ENCODE measurements around the gene BCL6B.
"Not testable (repeated sequence)": the region's sequence is repeated elsewhere in the genome, so short reads cannot be mapped to it uniquely, and the experiment has no call there.

Gene BCL6B, protein sequence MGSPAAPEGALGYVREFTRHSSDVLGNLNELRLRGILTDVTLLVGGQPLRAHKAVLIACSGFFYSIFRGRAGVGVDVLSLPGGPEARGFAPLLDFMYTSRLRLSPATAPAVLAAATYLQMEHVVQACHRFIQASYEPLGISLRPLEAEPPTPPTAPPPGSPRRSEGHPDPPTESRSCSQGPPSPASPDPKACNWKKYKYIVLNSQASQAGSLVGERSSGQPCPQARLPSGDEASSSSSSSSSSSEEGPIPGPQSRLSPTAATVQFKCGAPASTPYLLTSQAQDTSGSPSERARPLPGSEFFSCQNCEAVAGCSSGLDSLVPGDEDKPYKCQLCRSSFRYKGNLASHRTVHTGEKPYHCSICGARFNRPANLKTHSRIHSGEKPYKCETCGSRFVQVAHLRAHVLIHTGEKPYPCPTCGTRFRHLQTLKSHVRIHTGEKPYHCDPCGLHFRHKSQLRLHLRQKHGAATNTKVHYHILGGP

DNA sequence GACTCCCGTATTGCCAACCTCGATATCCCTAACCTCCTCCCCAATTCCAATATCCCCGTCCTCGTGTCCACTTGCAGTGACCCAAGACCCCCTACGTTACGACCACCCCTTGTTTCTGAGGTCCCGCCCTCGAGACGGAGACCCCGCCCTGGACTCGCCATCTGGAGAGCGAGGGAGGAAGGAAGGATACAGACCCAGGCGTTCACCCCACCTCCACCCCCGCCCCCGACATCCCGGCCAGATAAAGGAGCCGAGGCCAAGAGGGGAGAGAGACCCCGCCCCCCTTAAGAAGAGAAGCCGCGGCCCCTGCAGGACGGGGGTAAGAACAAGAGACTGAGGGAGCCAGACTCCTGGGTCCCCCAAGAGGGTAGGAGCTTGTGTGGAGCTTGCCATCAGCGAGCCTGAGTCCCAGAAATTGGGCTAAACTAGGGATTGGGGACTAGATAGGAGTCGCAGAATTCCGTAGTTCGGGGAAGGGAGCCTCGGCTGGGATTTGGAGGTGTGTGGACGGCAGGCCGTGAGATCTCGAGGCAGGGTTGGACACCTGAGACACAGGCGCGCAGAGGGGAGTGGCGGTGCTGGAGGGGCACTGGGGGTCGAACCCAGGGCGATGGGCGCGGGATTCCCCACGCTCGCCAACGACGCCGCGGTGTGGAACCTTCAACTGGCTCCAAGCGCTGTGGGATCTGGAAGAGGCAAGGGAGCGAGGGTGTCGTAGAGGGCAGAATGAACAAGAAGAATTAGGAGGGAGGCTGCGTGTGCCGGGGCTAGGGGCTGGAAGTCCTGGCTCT is at the start of gene BCL6B:
BCL6B (plus strand) TSS at position 270 of the 791 bp plus-strand sequence. CDS start 622 bp downstream, outside the sequence.
- TF ChIP-seq, protein P1, sequence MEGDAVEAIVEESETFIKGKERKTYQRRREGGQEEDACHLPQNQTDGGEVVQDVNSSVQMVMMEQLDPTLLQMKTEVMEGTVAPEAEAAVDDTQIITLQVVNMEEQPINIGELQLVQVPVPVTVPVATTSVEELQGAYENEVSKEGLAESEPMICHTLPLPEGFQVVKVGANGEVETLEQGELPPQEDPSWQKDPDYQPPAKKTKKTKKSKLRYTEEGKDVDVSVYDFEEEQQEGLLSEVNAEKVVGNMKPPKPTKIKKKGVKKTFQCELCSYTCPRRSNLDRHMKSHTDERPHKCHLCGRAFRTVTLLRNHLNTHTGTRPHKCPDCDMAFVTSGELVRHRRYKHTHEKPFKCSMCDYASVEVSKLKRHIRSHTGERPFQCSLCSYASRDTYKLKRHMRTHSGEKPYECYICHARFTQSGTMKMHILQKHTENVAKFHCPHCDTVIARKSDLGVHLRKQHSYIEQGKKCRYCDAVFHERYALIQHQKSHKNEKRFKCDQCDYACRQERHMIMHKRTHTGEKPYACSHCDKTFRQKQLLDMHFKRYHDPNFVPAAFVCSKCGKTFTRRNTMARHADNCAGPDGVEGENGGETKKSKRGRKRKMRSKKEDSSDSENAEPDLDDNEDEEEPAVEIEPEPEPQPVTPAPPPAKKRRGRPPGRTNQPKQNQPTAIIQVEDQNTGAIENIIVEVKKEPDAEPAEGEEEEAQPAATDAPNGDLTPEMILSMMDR (IDR thresholded peaks at IDR 0.05; ENCODE audit: low read depth, low read length): no peak

GRCh38 chr17:6979440-6979839 is 43.4 kb upstream of the BCL6B start:
- DNase-seq (ENCODE audit: extremely low read depth, low read depth): not testable (repeated sequence)

More for the DNA sequence above, at the start of gene BCL6B:
- no peak for DNase-seq (ENCODE audit: extremely low read depth, low read depth)

DNA sequence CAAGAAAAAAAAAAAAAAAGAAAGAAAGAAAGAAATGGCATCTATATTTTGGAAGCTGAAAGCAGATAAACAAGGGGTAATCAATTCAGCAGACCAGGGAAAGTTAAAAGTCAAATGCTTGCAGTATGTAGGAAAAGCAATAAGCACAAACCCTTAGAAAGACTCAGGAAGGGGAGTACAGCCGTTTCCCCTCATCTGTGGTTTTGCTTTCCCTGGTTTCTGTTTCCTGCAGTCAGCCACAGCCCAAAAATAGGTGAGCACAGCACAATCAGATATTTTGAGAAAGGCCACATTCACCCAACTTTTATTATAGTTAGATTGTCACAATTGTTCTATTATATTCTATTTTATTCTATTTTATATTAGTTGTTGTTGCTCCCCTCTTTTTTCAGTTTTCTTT is 41.4 kb upstream of the BCL6B start:
- DNase-seq (ENCODE audit: extremely low read depth, low read depth): no peak
- TF ChIP-seq, protein P1 (IDR thresholded peaks at IDR 0.05; ENCODE audit: low read depth, low read length): no peak

GRCh38 chr17:6985266-6985665 is 37.6 kb upstream of the BCL6B start:
- TF ChIP-seq, protein P1 (IDR thresholded peaks at IDR 0.05; ENCODE audit: low read depth, low read length): no peak
- DNase-seq (ENCODE audit: extremely low read depth, low read depth): no peak

DNA sequence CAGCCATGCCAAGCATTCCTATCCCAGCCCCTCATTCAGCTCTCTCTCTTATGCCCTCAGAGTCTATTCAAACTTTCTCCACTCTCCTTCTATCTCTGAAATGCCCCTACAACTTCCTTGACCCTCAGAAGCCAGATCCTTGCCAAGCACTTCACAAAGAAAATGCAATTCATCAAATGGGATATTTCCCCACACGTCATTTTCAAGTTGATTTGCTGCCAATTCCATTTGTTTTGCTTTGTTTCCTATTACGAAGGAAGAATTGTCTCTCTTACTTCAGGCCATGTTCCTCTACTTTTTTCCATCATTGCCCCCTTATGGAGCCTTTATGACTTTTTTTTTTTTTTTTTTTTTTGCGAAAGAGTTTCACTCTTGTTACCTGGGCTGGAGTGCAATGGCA is 36.2 kb upstream of the BCL6B start:
- TF ChIP-seq, protein P1 (IDR thresholded peaks at IDR 0.05; ENCODE audit: low read depth, low read length): no peak
- no peak for DNase-seq (ENCODE audit: extremely low read depth, low read depth)

GRCh38 chr17:6989779-6990178 is 33.1 kb upstream of the BCL6B start:
- DNase-seq (ENCODE audit: extremely low read depth, low read depth): no peak
- TF ChIP-seq, protein P1 (IDR thresholded peaks at IDR 0.05; ENCODE audit: low read depth, low read length): no peak

GRCh38 chr17:6993613-6994056 is 29.2 kb upstream of the BCL6B start:
- DNase-seq (ENCODE audit: extremely low read depth, low read depth): not testable (repeated sequence)

DNA sequence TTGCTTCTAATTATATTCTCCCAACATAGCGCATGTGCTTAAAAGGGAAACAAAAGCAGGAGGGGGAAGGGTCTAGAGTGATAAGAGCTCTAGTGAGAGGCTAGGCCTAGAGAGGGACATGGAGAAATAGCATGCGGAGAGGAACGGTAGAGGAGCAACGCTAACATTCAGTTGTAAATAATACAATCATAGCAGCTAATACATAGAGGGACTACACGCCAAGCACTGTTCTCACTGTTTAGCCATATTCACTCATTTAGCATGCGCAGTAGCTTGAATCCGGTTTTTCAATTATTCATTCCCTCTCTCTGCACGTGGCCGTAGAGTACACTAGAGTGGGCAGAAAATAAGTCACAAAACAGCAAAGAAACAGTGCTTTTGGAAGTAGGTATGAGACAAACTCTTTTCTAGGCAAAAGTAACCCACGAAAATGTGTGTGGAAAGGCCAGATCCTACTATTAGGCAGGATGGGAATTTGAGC is 28.7 kb upstream of the BCL6B start:
- no peak for DNase-seq (ENCODE audit: extremely low read depth, low read depth)
- TF ChIP-seq, protein P1 (IDR thresholded peaks at IDR 0.05; ENCODE audit: low read depth, low read length): no peak

Measured in AG09319 (cell line).